Putamen (tissue), 1 donor: ENCODE results near the gene XRCC3.

Source experiments
- DNase-seq: peaks from one replicate; pipeline ENCODE4 v3.0.0-alpha.2; 2016; ENCODE audit warnings: low spot score

XRCC3 gene

DNA sequence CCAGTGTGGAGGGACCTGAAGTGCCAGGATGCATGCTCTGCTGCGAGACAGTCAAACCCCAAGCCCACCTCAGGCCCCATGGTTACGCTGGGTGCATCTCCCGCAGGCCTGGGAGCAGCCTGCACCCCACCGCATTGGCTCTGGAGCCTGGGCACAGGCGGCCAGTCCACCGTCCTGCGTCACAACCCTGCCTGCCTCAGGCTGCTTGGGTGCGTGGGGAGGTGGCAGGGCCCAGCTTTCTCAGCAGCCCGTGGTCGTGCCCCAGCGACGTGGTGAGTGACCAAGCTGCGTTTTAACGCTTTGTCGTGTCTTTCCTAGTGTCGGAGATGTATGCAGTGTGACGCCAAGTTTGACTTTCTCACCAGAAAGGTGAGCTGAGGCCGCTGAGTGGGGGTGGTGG is 11.2 kb upstream of the XRCC3 start:
- DNase-seq, result no peak

DNA sequence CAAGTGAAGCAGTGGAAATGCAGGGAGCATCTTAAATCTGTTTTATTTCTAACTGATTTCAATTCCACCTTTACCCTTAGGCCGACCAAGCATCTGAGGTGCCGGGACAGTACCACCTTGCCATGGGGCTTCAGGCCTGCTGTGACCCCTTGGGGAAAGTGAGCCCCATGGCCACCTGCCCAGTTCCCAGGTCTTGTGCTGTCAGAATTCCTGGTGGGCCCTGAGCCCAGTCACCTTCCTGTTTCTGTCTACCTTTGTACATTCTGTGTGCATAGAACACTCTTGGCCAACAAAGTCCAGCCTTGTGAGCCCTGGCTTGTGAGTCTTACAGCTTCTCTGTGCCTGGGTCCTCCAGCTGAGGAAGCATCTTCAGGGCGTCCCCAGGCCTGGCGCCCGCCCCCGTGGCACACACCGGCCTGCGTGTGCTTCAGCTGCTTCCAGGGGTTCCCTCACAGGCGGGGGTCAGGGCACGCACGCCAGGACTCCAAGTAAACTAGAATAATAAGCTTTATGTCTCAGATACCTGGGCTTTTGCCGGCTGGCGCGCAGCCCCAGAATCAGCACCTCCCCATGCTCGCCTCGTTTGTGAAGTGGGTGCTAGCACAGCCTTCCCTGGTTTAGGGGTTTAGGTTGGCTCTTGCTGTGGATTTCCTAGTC is 10.6 kb upstream of the XRCC3 start:
- no peak for DNase-seq

GRCh38 chr14:103725001-103725682 is 9.9 kb upstream of the XRCC3 start:
- no peak for DNase-seq

DNA sequence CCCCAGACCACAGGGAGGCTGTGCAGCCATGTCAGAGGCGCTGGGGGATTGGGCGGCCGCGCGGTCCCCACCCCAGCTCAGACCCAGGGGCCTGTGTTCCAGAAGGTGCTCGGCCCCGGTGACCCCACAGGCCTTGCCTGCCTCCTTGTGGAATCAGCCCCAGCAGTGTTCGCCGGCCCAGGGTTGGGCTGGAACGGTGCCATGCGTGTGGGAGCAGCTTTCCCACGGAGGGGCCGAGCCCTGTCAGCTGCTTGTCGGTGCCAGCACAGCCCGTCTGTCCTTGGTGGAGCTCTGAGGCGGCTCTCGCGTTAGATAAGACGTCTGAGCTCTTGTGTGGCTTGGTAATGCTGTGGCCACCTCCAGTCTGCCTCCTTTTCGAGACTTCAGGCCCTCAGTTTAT is 8.9 kb upstream of the XRCC3 start:
- no peak for DNase-seq

GRCh38 chr14:103723748-103724081 is 8.5 kb upstream of the XRCC3 start:
- no peak for DNase-seq

DNA sequence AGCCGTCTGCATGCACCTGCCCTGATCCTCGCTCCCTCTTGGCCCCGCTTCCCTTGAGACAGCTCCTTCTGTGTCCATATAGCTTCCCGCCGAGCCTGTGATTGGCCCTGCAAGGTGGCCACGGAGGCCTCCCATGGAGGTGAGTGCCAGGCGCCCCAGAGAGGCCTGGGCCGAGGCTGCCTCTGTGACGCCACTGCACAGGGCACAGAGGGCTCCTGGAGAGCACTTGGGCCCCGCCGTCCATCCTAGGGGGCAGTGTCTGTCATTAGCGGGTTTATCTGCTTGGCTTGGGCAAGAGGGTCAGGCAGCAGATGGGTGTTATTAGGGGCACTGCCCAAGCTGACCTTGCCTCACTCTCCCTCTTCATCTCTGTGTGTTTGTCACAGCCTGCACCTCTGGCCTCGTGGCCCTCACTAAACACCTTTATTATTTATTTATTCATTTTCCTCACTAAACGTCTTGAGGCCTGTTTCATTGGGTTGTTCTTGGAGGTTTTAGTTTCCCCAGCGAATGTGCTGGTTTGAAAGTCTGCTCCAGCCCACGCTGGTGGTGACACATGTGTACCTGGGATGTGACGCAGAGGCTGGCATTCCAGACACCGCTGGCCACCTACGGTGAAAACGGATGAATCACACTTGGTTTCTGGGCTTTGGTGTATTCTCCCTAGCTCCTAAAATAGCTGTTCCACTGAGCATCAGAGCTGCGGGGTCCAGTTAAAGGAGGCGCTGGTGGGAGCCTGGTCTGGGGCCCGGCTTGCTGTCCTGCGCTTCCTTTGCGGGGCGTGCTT is 6.3 kb upstream of the XRCC3 start:
- DNase-seq, result peak; percentile 71

DNA sequence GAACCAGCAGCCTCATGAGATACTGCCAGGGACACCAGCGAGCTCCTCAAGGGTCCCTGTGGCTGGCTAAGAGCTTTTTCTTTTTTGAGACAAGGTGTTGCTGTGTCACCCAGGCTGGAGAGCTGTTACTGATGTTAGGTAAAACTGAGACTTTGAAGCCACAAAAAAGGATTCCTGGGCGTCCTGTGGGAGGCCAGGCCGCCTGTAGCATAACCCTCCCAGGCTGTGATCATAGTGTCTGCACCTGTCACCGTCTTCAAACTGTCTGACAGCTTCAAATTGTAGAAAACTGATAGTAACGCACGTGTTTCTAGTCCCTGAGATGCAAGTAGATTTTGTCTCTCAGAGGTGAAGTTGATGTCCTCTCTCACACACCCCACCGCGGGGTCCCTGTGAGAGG is 4.5 kb upstream of the XRCC3 start:
- DNase-seq, result no peak

DNA sequence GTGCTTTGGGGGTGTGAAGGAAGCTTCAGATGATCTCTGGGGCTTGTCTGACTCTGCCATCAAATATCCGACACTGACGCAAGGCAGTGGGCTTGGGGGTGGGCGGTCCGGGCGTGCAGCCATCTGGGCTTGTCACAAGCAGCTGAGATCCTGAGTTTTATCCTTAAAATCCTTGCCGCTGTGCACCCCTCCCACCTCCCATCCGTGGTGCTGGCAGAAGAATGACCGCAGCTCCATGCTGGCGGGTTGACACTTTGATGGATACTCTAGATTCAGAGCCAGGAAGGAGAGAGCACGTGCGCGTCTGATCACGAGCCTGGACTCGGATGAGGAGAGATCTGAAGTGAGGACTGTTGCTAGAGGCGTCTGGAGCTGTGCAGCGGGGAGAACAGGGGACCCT is 3.3 kb upstream of the XRCC3 start:
- no peak for DNase-seq

- no peak for DNase-seq
Measured at GRCh38 chr14:103716899-103717411, 1.7 kb upstream of the XRCC3 start.

DNA sequence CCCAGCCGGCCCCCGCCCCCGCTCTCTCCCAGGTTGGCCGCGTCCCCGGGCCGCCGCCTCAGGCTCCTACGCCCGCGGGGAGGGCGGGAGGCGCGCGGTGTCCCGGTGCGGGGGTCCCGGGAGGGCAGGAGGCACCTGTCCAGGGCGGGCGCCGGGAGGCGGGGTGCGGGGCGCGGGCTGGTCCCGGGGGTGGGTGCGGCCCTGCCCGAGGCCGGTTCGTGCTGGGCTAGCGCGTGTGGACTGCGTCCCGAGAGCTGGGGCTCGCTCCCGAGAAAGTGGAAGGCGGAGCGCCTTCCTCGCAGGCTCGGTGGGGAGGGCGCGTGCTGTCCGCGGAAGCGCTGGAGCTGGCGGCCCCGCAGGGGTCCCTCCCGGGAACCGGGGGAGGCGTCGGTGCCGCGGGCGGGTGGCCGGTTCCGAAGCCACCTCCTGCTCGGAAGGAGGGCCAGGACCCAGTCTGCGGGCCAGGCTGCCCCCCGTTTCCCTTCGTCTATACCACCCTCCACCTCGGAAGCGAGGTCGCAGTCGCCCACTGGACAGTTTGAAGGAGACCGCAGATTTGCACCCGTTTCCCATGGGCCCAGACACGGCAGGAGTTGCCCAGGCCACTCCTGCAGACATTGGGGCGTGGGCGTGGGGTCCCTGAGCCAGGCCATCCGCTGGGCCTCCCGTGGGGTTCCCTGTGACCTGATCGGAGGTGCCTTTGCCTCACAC is 995 bp upstream of the XRCC3 start:
- no peak for DNase-seq

GRCh38 chr14:103714063-103714724 is 1.1 kb downstream of the XRCC3 start:
- DNase-seq, result no peak

GRCh38 chr14:103713304-103714062 is 1.8 kb downstream of the XRCC3 start:
- DNase-seq, result no peak

DNA sequence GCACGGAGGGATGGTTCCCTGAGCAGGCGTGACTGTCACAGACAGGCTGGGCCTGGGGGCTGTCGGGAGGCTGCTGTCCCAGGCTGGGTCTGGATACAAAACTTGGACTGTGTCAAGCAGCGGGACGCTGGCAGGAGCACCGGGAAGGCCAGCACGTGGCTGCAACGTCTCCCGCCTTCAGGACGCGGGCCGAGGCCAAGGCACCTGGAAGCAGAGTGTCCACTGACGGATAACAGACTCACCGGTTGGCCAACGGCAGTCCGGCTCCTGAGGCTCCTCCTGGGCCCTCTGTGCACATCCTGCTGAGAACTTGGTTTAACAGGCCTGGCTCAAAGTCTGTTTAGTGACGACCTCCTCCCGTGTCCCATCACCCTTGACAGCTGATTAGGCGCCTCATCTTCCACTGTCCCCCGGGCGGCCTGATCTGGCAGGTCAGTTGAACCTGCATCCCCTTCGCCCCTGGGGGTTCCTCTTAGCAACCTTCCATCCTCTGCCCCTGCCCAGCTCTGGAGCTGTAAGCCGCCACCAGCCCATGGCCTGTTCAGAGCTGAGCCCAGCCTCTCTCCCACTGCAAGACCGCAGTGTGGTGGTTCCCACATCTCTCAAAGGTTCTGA is 2.5 kb downstream of the XRCC3 start:
- DNase-seq, result no peak

DNA sequence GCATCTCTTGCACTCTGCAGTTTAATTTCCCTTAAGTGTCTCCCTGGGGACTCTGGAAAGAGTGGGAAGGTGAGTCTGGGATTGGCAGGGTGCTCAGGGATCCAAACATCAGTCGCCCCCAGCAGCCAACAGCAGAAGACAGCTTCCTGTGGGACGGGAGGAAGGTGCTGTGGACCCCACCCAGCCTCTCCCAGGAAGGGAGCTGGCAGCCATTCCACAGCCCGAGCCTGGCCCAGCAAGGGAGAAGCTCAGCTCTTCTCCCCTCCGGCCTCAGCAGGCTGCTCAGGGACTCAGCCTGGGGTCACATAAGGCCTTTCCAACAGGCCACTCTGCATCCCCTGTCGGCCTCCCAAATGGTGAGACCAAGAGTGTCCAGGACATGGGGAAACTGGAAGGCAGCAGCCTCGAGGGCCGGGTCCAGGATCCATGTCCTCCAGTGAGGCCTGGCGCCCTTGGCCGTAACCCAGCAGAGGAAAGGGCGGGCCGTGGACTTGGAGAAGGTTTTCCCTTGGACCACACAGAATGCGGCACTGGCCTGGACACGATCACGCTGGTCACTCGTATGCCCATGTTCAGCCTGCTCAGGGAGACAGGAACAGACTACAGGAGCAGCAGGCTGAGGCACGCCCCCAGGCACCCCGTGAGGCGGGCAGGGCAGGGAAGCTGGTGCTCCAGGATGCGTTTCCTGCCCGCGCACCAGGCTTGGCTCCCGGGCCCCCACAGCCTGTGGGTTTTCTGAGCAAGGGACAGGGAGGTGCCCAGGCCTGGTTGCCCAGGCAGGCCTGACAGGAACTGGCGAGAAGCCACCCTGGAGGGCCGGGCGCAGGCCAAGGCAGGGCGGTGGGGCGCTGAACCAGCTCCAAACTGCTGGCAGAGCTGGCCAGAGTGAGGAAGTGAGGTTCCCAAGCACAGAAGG is 3.5 kb downstream of the XRCC3 start:
- no peak for DNase-seq

- DNase-seq, result no peak
Measured at GRCh38 chr14:103710771-103711377, 4.4 kb downstream of the XRCC3 start.

- no peak for DNase-seq
Measured at GRCh38 chr14:103709814-103710213, 5.4 kb downstream of the XRCC3 start.

DNA sequence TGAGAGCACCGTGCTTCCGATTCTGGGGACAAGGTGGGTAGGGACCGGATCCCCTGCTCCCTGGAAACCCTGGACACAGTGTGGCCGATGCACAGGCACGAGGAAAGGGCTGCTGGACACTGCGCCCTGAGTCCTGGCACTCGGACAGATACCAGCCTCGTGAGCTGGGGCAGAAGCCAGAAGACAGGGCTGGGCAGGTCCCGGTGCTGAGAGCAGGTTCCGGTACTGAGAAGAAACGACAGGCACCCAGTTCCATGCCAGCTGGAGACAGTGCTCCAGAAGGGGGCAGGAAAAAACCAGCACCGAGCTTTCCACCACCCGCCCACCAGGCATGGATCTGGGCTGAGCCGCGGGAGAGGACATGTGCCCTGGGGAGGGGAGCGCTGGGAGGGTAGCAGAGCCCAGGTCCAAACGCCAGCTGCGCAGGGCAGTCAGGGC is 6.5 kb downstream of the XRCC3 start:
- no peak for DNase-seq

GRCh38 chr14:103707329-103708263 is 7.7 kb downstream of the XRCC3 start:
- DNase-seq, result no peak
